HepG2 (cell line): ENCODE data around the gene CLDN7. TPM values are rescaled to one million over a fixed set of nuclear protein-coding genes. Genes with fewer than 3 reads are reported as not detected.

Experiments
- PPARG ChIP-seq: conservative IDR thresholded peaks from 2 replicates; pipeline ENCODE4 v1.6.1; 2016; ENCODE audit warnings: missing biosample characterization, missing genetic modification reagents
- SP5 ChIP-seq: IDR thresholded peaks from 2 replicates; pipeline ENCODE4 v1.6.1; 2016; ENCODE audit warnings: low read depth, borderline replicate concordance
- ZNF773 ChIP-seq: sonication (generic); formaldehyde crosslinking; IDR thresholded peaks from 2 replicates; pipeline ENCODE4 v1.4.0; 2020; ENCODE audit warnings: missing genetic modification reagents, borderline replicate concordance
- polyA plus RNA-seq, 8 experiments: library from polyadenylated mRNA; depleted of rRNA in 3 of 8; stranded (reverse) in 7 of 8; unstranded in 1 of 8; fragments of >200 nt; fragmentation: Illumina TruSeq in 4 of 8; extraction: Trizol in 4 of 8; gene quantifications; 2 replicates each; pipeline versions ENCODE4 v1.2.1 to v1.2.3, GENCODE V29; 2011 to 2016; ENCODE audit warnings: low read depth in 4 of 8, missing spikeins in 1 of 8, mixed read lengths in 1 of 8; ENCODE audit not compliant: insufficient read depth in 1 of 8
- total RNA-seq, 5 experiments: library from RNA; depleted of rRNA; stranded (reverse); fragments of >200 nt; fragmentation: Illumina TruSeq; extraction: Trizol; gene quantifications; 2 replicates each; pipeline ENCODE4 v1.2.3, GENCODE V29; 2016; ENCODE audit warnings: low read depth in 1 of 5
- TF ChIP-seq, protein P1 (sequence below): sonication (generic); formaldehyde crosslinking; IDR thresholded peaks from 2 replicates; pipeline ENCODE4 v1.5.1; 2020; ENCODE audit warnings: mild to moderate bottlenecking, missing genetic modification reagents, moderate library complexity
- TF ChIP-seq, protein P2 (sequence below): sonication (generic); formaldehyde crosslinking; IDR thresholded peaks from 2 replicates; pipeline ENCODE4 v1.4.0; 2020; ENCODE audit warnings: mild to moderate bottlenecking, missing genetic modification reagents
- TF ChIP-seq, protein P3 (sequence below): sonication (generic); formaldehyde crosslinking; IDR thresholded peaks from 2 replicates; pipeline ENCODE4; 2020; ENCODE audit warnings: missing genetic modification reagents, mild to moderate bottlenecking, borderline replicate concordance
- TF ChIP-seq, protein P4 (sequence below): sonication (generic); formaldehyde crosslinking; IDR thresholded peaks from 2 replicates; pipeline ENCODE4 v1.4.0; 2020; ENCODE audit warnings: missing genetic modification reagents, borderline replicate concordance
- TF ChIP-seq, protein P5 (sequence below): sonication (generic); formaldehyde crosslinking; IDR thresholded peaks from 2 replicates; pipeline ENCODE4 v1.4.0; 2020; ENCODE audit warnings: missing genetic modification reagents

The CLDN7 gene
- total and polyA plus RNA-seq, 2 of the 13 experiments (the other 11 are each of a cell fraction or from before 2014, with no cell fraction given) = not detected

DNA sequence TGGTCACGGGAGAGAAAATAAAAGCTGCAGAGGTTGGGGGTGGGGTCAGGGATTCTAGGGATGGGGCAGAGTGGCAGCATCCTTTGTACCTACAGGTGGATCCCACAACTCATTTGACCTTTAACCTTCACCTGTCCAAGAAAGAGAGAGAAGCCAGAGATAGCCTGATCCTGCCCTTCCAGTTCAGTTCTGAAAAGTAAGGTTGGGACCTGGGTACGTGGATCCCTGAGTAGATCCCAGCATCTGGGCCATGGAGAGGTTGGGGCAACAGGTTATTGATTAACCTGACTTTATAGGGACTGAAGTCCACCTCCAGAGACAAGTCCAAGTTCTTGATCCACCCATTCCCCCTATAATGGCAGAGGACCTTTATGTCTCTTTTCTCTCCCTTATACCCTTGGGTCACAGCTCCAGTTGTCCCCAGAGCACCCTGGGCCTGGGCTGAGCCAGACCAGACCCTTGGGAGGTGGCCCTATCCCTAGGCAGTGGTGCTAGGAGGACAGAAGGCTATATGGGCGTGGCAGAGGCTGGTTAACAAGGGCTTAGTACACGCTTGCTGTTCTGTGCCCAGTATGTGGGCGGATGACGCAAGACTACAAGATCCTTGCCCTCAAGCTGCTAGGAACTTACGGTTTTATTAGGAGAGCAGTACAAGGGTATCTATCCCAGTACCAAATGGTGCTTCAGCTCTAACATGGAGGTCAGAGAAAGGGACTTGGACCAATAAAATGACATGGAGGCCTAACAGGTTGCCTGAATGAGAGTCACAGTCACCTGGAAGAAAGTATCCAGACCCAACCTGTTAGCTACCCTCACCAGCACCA is 3.3 kb downstream of the CLDN7 start (continued):
- TF ChIP-seq, protein P1, sequence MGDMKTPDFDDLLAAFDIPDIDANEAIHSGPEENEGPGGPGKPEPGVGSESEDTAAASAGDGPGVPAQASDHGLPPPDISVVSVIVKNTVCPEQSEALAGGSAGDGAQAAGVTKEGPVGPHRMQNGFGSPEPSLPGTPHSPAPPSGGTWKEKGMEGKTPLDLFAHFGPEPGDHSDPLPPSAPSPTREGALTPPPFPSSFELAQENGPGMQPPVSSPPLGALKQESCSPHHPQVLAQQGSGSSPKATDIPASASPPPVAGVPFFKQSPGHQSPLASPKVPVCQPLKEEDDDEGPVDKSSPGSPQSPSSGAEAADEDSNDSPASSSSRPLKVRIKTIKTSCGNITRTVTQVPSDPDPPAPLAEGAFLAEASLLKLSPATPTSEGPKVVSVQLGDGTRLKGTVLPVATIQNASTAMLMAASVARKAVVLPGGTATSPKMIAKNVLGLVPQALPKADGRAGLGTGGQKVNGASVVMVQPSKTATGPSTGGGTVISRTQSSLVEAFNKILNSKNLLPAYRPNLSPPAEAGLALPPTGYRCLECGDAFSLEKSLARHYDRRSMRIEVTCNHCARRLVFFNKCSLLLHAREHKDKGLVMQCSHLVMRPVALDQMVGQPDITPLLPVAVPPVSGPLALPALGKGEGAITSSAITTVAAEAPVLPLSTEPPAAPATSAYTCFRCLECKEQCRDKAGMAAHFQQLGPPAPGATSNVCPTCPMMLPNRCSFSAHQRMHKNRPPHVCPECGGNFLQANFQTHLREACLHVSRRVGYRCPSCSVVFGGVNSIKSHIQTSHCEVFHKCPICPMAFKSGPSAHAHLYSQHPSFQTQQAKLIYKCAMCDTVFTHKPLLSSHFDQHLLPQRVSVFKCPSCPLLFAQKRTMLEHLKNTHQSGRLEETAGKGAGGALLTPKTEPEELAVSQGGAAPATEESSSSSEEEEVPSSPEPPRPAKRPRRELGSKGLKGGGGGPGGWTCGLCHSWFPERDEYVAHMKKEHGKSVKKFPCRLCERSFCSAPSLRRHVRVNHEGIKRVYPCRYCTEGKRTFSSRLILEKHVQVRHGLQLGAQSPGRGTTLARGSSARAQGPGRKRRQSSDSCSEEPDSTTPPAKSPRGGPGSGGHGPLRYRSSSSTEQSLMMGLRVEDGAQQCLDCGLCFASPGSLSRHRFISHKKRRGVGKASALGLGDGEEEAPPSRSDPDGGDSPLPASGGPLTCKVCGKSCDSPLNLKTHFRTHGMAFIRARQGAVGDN (CRISPR knock-in tag) = peak; percentile 77
- peak; percentile 93 for TF ChIP-seq SP5 (CRISPR knock-in tag)
- TF ChIP-seq, protein P2, sequence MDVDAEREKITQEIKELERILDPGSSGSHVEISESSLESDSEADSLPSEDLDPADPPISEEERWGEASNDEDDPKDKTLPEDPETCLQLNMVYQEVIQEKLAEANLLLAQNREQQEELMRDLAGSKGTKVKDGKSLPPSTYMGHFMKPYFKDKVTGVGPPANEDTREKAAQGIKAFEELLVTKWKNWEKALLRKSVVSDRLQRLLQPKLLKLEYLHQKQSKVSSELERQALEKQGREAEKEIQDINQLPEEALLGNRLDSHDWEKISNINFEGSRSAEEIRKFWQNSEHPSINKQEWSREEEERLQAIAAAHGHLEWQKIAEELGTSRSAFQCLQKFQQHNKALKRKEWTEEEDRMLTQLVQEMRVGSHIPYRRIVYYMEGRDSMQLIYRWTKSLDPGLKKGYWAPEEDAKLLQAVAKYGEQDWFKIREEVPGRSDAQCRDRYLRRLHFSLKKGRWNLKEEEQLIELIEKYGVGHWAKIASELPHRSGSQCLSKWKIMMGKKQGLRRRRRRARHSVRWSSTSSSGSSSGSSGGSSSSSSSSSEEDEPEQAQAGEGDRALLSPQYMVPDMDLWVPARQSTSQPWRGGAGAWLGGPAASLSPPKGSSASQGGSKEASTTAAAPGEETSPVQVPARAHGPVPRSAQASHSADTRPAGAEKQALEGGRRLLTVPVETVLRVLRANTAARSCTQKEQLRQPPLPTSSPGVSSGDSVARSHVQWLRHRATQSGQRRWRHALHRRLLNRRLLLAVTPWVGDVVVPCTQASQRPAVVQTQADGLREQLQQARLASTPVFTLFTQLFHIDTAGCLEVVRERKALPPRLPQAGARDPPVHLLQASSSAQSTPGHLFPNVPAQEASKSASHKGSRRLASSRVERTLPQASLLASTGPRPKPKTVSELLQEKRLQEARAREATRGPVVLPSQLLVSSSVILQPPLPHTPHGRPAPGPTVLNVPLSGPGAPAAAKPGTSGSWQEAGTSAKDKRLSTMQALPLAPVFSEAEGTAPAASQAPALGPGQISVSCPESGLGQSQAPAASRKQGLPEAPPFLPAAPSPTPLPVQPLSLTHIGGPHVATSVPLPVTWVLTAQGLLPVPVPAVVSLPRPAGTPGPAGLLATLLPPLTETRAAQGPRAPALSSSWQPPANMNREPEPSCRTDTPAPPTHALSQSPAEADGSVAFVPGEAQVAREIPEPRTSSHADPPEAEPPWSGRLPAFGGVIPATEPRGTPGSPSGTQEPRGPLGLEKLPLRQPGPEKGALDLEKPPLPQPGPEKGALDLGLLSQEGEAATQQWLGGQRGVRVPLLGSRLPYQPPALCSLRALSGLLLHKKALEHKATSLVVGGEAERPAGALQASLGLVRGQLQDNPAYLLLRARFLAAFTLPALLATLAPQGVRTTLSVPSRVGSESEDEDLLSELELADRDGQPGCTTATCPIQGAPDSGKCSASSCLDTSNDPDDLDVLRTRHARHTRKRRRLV (CRISPR knock-in tag) = no peak
- TF ChIP-seq PPARG (CRISPR knock-in tag) = peak; percentile 47
- TF ChIP-seq, protein P3, sequence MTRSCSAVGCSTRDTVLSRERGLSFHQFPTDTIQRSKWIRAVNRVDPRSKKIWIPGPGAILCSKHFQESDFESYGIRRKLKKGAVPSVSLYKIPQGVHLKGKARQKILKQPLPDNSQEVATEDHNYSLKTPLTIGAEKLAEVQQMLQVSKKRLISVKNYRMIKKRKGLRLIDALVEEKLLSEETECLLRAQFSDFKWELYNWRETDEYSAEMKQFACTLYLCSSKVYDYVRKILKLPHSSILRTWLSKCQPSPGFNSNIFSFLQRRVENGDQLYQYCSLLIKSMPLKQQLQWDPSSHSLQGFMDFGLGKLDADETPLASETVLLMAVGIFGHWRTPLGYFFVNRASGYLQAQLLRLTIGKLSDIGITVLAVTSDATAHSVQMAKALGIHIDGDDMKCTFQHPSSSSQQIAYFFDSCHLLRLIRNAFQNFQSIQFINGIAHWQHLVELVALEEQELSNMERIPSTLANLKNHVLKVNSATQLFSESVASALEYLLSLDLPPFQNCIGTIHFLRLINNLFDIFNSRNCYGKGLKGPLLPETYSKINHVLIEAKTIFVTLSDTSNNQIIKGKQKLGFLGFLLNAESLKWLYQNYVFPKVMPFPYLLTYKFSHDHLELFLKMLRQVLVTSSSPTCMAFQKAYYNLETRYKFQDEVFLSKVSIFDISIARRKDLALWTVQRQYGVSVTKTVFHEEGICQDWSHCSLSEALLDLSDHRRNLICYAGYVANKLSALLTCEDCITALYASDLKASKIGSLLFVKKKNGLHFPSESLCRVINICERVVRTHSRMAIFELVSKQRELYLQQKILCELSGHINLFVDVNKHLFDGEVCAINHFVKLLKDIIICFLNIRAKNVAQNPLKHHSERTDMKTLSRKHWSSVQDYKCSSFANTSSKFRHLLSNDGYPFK = no peak
- TF ChIP-seq, protein P4, sequence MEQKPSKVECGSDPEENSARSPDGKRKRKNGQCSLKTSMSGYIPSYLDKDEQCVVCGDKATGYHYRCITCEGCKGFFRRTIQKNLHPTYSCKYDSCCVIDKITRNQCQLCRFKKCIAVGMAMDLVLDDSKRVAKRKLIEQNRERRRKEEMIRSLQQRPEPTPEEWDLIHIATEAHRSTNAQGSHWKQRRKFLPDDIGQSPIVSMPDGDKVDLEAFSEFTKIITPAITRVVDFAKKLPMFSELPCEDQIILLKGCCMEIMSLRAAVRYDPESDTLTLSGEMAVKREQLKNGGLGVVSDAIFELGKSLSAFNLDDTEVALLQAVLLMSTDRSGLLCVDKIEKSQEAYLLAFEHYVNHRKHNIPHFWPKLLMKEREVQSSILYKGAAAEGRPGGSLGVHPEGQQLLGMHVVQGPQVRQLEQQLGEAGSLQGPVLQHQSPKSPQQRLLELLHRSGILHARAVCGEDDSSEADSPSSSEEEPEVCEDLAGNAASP (CRISPR knock-in tag) = peak; percentile 58
- TF ChIP-seq ZNF773 (CRISPR knock-in tag) = no peak
- TF ChIP-seq, protein P5, sequence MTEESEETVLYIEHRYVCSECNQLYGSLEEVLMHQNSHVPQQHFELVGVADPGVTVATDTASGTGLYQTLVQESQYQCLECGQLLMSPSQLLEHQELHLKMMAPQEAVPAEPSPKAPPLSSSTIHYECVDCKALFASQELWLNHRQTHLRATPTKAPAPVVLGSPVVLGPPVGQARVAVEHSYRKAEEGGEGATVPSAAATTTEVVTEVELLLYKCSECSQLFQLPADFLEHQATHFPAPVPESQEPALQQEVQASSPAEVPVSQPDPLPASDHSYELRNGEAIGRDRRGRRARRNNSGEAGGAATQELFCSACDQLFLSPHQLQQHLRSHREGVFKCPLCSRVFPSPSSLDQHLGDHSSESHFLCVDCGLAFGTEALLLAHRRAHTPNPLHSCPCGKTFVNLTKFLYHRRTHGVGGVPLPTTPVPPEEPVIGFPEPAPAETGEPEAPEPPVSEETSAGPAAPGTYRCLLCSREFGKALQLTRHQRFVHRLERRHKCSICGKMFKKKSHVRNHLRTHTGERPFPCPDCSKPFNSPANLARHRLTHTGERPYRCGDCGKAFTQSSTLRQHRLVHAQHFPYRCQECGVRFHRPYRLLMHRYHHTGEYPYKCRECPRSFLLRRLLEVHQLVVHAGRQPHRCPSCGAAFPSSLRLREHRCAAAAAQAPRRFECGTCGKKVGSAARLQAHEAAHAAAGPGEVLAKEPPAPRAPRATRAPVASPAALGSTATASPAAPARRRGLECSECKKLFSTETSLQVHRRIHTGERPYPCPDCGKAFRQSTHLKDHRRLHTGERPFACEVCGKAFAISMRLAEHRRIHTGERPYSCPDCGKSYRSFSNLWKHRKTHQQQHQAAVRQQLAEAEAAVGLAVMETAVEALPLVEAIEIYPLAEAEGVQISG (CRISPR knock-in tag) = peak; percentile 67
